ENCODE results near the gene LIM2.
"Not testable (repeated sequence)": the region's sequence is repeated elsewhere in the genome, so short reads cannot be mapped to it uniquely, and the experiment has no call there.

Gene LIM2, protein sequence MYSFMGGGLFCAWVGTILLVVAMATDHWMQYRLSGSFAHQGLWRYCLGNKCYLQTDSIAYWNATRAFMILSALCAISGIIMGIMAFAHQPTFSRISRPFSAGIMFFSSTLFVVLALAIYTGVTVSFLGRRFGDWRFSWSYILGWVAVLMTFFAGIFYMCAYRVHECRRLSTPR

DNA sequence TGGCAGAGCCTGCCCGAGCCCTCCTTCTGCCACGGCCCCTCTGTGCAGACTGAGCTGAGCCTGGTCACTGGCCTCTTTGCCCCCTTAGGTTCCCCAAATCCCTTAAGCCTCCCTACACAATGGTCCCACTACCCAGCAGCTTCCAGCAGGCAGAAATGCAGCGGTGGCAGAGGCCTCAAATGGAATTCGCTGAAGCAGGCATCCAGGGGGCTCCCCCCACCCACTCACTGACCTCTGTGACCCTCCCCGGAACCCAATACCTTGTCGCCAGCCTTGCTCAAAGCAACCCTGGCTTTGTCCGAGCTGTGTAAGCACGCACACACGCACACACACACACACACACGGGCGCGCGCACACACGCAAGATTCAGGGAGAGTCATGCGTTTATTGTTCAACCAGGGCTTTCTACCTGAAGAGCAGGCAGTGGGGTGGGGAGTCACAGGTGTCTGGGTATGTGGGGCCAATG is at the start of gene LIM2:
LIM2 (minus strand) TSS at position 51 of the 466 bp plus-strand sequence. CDS start 531 bp downstream, outside the sequence.
- no peak for DNase-seq

DNA sequence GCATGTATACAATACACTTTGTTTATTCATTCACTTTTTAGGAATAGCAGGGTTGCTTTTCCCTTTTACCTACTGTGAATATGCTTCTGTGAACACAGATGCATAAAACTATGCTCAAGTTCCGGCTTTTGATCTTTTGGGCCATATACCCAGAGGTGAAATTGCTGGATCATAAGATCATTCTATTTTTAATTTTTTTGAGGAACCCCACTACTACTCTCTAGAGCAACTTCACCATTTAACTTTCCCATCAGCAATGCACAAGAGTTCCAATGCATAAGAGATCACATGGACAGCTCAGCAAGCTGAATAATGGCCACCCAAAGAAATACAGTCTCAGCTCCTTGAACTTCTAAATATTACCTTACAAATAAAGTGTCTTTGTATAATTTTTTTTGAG is 46.7 kb upstream of the LIM2 start:
- no peak for DNase-seq

DNA sequence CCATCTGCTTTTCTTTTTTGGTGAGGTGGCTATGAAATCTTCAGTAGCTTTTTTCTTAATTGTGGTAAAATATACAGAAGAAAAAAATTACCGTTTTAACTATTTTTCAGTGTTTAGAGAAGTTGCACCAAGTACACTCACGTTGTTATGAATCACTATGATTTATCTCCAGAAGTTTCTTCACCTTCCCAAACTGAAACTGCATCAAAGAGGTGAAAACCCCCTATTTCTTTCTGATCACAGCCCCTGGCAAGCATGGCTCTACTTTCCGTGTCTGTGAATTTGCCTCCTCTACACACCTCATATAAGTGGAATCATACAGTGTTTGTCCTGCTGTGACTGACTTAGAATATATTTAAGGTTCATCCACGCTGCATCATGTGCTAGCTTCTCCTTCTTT is 45.3 kb upstream of the LIM2 start:
- DNase-seq: no peak

DNA sequence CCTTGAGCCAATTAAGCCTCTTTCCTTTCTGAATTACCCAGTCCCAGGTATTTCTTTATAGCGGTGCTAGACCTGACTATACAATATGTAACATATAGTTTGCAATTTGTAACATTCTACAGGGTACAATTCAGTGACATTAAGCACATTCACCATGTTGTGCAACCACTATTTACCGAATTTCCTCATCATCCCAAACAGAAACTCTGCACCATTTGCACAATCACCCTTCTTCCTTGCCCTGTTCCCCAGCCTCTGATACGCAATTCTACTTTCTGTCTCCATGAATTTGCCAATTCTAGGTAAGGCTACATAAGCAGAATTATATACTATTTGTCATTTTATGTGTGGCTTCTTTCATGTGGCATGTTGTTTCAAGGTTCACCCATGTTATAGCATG is 43.4 kb upstream of the LIM2 start:
- DNase-seq: no peak

DNA sequence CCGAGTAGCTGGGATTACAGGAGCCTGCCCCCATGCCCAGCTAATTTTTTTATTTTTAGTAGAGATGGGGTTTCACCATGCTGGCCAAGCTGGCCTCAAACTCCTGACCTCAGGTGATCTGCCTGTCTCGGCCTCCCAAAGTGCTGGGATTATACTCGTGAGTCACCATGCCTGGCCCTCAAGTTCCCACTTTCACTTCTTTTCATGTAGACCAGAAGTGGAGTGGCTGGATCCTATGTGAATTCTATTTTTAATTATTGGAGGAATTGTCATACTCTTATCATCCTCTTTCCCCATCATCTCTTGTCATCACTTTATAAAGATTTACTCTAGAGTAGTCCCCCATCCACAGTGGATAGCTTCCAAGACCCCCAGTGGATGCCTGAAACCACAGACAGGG is 42.4 kb upstream of the LIM2 start:
- no peak for DNase-seq

DNA sequence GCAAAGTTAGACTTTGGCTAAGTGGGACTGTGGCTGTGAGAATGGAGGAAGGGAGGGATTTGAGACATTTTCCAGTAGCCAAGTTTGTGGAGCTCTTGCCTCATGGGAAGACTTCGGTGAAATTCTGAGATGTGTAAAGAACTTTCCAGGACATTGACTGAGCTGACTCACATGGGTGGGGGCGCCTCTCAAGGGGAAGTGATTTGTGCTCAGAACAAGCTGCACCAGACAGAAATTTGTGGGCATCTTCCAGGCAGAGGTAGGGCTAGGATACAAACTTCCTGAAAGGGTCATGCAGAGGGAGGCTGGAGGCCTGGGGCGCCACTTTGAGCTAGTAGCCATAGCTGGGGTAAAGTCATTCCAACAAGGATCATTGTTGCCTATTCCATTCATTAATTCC is 39.4 kb upstream of the LIM2 start:
- DNase-seq: no peak

DNA sequence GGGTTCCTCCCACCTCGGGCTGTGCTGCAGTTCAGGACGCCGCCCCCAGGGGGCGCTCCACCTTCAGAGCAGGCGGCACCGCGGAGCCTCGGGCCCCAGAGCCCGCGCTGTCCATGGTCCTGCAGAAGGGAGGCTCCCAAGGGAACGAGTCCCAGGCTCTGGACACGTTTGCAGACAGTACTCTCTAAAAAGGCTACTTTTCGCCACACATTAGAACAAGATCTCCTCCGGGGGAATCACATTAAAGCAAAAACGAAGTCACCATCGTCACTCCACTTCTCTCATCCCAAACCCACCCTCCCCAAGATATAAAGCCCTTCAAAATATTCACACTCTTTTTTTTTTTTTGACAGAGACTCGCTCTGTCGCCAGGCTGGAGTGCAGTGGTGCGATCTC is 34.3 kb upstream of the LIM2 start:
- peak; percentile 92 for DNase-seq

DNA sequence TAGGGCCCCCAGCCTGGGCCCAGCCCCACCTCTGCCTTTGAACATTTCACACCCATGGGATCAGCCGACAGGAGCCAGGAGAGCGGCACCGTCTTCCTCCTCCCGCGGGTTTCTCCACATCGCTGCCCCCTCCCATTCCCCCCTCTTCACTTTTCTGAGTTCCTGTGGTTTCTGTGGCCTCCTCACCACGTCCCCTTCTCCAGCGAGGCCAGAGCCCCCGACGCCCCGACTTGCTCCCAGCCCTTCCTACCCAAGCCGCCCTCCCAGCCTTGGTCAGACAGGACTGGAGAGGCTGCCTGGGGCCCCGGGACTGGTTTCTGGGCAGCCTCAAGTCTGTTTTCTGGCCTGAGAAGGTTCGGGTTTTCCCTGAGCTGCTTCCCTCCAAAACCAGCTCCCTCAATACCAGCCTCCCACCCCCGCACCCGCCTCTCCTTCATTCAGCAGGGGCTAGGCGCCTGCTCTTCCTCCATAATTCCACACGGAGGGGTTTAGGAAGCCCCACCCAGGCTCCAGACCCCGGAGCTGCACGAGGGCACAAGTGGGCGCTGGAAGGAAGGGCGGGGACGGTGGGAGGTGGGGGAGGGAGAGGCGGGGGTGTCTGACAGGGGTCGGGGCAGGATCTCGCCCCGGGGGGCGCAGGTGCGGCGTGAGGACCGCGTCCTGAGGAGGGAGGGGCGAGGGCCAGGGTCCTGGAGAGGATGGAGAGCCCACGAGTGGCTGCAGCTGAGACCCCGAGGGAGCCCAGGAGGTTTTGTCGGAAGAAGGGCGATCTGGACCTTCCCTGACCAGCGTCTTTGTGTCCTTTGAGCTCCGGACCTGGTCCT is 33.7 kb upstream of the LIM2 start:
- DNase-seq: no peak

DNA sequence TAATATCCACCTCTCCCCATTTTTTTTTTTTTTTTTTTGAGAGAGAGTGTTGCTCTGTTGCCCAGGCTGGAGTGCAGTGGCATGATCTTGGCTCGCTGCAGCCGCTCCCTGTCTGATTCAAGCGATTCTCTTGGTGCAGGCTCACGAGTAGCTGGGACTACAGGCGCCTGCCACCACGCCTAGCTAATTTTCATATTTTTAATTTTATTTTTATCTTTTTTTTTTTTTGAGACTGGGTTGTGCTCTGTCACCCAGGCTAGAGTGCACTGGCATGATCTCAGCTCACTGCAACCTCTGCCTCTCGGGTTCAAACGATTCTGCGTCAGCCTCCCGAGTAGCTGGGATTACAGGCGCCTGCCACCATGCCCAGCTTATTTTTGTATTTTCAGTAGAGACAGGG is 32.7 kb upstream of the LIM2 start:
- not testable (repeated sequence) for DNase-seq

DNA sequence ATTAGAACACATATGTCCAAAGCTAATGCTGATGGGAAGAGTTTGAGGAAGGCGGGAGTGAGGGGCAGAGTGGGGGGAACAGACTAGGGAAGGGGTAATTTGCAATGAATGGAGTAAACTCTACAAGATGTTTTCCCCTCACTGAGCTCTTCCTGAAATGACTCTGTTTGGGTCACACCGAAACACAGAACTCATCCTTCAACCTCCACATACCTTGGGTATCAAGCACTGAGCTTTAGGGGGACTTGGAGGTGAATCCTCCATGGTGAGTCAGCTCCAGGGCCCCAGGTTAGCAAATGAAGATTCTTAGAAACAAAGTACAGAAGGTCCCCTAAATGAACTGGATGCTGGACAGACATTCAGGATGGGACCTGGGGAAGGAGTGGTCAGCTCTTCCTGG is 30.9 kb upstream of the LIM2 start:
- no peak for DNase-seq

DNA sequence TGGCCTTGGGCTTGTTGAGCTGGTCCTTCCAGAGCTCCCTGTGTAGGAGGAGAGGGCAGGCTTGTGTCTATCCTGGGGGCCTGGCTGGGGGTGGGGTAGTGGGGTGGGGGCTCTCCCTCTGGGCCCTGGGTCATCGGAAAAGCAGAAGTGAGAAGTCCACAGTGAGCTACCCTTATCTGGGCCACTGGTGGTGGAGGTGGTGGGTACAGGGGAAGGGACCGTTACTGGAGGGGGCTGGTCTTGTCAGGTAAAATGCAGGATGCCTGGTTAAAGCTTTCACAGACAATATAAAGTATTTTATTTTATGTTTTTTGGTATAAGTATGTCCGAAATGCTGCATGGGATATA is 30.0 kb upstream of the LIM2 start:
- DNase-seq: no peak

DNA sequence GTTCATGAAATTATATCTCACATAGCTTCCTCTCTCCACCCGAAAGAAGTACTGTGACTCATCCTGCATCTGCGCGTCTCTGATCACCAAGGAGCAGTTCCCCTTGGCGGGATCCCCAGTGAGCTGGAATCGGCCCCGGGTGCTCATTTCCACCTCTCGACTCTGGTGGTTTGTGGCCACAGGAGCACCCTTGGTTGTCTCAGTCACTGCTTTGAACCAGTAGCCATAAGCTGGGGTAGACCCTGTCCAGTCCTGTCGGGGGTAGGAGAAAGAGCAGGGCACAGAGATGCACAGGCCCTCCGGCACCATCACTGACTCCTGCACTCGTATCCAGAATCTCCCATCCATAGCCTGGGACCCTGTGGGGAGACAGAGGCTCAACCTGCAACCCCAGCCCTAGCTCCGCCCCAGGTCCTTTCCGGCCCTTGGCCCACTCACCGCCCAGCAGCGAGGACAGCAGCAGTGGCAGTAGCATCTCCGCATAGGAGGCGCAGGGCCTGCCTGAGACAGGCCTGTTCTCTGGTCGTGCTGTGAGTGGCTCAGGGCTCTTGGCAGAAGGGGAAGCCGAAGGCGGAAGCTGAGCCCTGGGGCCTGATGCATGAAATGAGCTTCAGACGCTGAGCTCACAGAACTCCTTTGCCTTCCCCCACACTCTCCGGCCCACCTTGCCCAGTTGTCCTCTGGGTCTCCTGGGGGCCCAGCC is 29.5 kb upstream of the LIM2 start, which contains the start of gene SIGLEC10:
SIGLEC10 (minus strand) TSS at position 536 of the 703 bp plus-strand sequence; CDS start at position 475, 61 bp downstream.
- no peak for DNase-seq

DNA sequence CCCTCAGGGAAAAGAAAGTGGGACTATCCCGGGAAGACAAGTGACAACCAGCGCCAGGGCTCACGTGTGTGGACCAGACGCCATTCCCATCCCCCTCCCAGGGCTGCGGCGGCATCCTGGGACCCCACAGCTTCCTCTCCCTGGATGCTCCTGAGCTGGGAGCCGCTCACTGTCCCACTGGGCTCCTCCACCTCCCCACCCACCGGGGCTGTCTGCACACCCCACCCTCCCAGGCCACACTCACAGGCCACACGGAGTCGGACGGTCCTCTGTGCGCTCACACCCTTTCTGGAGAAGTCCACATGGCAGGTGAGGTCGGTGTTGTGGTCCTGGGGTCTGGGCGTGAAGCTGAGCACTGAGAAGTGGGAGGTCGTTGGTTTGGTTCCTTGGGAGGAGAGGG is 28.6 kb upstream of the LIM2 start:
- DNase-seq: not testable (repeated sequence)

DNA sequence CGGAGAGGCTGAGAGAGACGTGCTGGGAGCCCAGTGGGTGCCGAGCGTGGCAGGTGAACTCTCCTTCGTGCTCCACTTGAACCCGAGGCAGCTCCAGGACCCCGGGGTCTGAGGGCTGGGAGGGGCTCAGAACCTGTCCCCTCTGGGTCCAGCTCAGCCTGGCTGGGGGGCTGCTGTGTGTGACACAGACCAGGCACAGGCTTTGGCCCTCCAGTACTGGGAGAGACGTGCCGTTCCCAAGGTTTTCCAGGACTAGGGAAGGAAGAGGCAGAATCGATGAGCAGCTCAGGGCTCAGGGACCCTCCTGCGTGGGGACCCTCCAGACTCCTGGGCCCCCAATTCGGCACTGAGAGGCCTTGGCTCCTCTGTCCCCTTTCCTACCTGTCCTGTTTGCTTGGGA is 27.4 kb upstream of the LIM2 start:
- no peak for DNase-seq

DNA sequence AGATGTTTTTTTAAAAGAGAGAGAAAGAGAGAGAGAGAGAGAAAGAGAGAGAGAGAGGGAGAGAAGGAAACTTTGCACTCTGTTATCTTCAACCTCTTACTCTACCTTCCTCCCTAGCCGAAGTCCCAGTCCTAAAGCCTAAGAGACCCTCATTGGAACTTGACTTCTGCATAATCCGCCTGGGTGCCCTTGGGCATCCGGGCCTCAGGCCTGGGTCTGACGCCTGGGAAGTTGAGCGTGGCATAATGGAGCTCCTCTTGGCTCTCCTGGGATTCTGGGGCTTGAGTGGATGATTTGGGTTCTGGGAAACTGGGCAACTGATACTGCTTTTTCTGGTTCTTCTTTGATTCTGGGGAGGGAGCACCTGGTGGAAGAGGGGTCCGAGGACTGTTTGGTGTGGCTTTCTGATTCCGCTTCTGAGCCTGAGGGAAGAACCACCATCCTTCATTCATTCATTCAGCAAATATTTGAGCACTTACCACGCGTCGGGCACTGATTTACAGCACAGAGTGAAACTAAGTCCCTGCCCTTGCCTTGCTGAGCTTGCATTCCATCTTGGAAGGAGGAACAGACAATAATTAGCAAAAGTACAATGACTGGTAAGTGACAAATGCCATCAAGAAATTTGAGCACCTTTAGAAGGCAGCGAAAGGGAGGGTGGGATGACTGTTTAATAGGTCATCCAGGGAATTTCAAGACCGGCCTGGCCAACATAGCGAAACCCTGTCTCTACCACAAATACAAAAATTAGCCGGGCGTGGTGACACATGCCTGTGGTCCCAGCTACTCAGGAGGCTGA is 23.4 kb upstream of the LIM2 start:
- no peak for DNase-seq

DNA sequence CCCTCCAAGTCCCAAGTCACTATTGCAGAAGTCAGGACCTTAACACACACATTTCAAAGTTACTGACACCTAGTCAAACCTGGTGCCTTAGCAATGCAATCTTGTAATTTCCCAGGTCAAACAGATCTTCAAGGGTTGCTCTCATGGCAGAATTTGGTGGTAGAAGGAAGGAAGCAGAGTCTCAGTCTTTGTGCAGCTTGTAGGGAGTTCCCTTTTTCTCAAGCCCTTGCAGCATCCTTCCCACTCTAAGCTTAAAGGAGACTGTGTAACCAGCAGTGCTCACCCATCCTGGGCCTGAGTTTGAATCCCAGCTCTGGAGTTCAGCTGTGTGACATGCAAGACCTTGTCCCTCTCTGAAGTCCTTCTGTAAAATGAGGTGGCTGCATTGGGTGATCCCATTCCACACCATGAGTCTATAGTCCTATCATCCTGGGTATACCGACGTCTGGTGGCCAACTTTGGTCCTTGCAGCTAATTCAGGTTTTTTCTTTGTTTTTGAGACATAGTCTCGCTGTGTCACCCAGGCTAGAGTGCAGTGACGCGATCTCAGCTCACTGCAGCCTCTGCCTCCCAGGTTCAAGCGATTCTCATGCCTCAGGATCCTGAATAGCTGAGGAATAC is 19.8 kb upstream of the LIM2 start:
- DNase-seq: peak; percentile 68

DNA sequence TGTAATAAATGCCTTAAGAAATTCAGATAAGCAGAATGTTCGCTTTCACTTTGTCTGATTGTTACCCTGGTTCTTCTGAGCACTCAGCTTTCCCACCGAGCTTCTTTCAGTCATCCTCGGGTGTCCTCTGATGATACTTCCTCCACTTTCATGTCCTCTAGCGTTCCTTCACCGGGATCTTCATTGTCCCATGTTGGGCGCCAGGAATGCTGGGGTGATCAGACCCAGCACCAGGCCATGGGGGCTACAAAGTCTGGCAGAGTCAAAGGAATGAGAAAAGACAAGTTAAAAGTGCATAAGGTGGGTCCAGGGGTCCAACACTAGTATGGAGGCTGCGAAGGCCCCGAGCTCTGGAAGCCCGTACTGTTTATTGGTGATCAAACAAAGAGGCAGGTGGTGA is 14.3 kb upstream of the LIM2 start:
- DNase-seq: no peak

DNA sequence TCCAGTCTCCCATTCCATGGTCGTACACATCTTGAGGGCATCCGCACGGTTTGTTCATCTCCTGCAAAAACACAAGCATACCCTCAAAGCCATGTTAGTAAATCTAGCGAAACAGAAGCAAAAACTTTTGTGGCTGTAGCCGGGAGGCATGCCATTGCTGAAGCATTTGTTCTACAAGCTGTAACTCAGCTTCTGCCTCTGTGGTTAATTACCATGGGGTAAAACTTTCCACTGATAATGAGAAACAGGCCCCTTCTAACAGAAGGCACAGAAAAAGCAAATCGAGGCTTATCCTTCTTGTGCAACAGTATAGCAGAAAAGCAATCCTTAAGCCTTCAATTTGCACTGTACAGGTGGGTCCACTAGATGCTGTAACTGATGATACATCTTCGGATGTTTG is 12.2 kb upstream of the LIM2 start:
- not testable (repeated sequence) for DNase-seq

DNA sequence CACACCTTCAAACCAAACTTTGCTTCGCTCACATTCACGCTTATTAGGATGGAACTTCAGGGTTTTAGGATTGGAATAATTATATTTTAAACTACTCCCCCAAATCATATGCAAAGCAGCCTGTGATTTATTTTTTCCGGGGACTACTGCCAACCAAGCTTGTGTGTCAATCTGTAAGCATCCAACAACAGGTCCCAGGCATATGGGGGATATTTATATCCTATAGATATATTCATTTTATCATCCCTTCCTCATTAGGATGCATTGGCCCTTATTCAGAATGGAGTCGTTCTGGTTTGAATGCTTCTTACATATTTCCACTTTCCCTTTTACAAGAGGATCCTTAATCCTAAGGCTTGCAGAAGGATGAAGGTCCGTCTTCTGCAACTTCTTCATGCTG is 11.5 kb upstream of the LIM2 start:
- no peak for DNase-seq

DNA sequence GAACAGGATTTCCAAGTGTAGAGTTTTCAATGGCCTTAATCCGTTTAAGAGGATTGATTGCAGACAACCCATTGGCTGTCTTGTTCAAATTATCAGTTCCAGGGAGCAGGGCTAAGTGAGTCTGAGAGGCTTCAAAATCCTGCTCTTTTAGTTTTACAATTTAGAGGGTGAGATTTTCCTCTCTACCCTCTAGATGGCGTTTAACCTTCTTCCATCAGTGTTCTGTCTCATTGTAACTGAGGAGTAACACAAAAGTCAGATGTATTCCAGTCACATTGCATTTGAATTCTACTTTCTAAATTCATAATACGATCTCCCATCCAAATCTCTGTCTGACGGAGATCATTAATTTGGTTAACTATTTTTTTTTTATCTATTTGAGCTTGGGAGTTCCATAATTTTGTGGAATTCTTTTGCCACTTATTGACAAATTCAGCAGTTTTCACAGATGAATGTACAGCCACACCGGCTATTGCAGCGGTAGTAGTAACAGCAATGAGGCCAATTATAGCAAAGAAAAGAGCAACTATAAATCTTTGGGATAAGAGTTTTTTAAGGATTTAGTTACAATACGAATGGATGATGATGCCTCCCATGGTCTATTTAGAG is 10.4 kb upstream of the LIM2 start:
- no peak for DNase-seq

DNA sequence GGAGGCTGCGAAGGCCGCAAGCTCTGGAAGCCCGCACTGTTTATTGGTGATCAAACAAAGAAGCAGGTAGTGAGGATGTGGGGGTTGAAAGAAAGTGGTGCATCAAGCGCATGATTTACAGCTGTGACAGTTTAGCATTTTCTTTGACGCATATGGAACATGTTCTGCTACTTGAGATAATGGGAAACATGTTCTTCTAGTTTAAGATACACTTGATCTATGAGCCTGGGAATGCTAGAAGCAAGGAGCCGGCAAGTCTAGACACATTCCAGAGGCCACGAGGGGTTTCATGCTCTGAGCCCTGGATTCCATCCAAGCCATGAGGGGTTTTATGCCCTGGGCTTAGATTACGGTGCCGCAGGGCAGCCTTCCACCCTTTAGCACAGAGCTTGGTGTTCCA is 9.7 kb upstream of the LIM2 start:
- DNase-seq: not testable (repeated sequence)

DNA sequence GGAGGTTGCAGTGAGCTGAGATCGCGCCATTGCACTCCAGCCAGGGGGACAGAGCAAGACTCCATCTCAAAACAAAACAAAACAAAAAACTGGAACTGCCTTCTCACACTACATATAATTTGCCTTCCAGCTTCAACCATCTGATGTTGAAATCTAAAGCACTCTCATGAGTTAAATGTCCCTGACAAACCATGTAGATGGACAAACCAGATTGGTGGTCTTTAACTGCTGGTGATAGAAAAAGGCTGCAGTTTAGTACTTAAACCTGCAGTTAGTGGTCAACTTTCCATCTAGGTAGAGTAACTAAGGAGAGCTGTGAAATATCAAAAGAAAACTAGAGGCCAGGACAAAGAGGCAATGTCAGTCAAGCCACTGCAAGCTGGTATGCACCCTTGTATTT is 8.4 kb upstream of the LIM2 start:
- no peak for DNase-seq
